Fibroblast of lung (primary cell): ENCODE measurements around the gene MBD5. TPM values are rescaled to one million over a fixed set of nuclear protein-coding genes. Genes with fewer than 3 reads are reported as not detected.

Experiments used
- DNase-seq, 2 donors: peaks; one replicate each; pipeline versions ENCODE4 v3.0.0 to v3.0.0-alpha.2; 2010; ENCODE audit warnings: low read depth in 2 of 2
- H2AFZ ChIP-seq: 2 replicates; pipeline ENCODE4 v1.5.1; 2012; ENCODE audit warnings: low read length, control low read depth, inconsistent platforms
- H3K27ac ChIP-seq: 2 replicates; pipeline ENCODE4 v1.5.1; 2011; ENCODE audit warnings: low read length, control low read depth; ENCODE audit not compliant: insufficient read depth
- H3K27me3 ChIP-seq: 2 replicates; pipeline ENCODE4 v1.5.1; 2011; ENCODE audit warnings: mild to moderate bottlenecking, low read length; ENCODE audit not compliant: control insufficient read depth, insufficient read depth
- H3K36me3 ChIP-seq: 2 replicates; pipeline ENCODE4 v1.5.1; 2011; ENCODE audit warnings: low read length; ENCODE audit not compliant: control insufficient read depth, insufficient read depth
- H3K4me1 ChIP-seq: 2 replicates; pipeline ENCODE4 v1.5.1; 2011; ENCODE audit warnings: low read length; ENCODE audit not compliant: control insufficient read depth, insufficient read depth; ENCODE audit errors: extremely low read depth
- H3K4me2 ChIP-seq: 2 replicates; pipeline ENCODE4 v1.5.1; 2011; ENCODE audit warnings: low read length, control low read depth; ENCODE audit not compliant: insufficient read depth; ENCODE audit errors: extremely low read depth
- H3K4me3 ChIP-seq, 4 experiments: fragments of 200-600 bp in 1 of 4; sonication (generic) in 1 of 4; replicated peaks in 1 of 4; 2 replicates each; pipeline ENCODE4 v1.5.1; 2011 to 2016; ENCODE audit warnings: low read length in 4 of 4, low read depth in 3 of 4, mild to moderate bottlenecking in 3 of 4, control low read depth in 2 of 4, inconsistent platforms in 1 of 4, mixed read lengths in 1 of 4; ENCODE audit not compliant: insufficient read depth in 1 of 4; ENCODE audit errors: control extremely low read depth in 1 of 4
- H3K79me2 ChIP-seq: 2 replicates; pipeline ENCODE4 v1.5.1; 2012; ENCODE audit warnings: mild to moderate bottlenecking, low read length, inconsistent platforms; ENCODE audit not compliant: control insufficient read depth, insufficient read depth
- H3K9ac ChIP-seq: 2 replicates; pipeline ENCODE4 v1.5.1; 2011; ENCODE audit warnings: mild to moderate bottlenecking, low read length, control low read depth; ENCODE audit not compliant: insufficient read depth
- H3K9me3 ChIP-seq: 2 replicates; pipeline ENCODE4 v1.5.1; 2012; ENCODE audit warnings: low read depth, low read length; ENCODE audit not compliant: control insufficient read depth, insufficient read depth
- H4K20me1 ChIP-seq: 2 replicates; pipeline ENCODE4 v1.5.1; 2011; ENCODE audit warnings: low read length; ENCODE audit not compliant: control insufficient read depth, insufficient read depth; ENCODE audit errors: extremely low read depth
- CTCF ChIP-seq, 2 donors: IDR thresholded peaks in 1 of 2; conservative IDR thresholded peaks in 1 of 2; 1 replicate in 1 of 2; 2 replicates in 1 of 2; pipeline ENCODE4 v1.5.1; 2011 to 2012; ENCODE audit warnings: low read length in 2 of 2, control low read depth in 1 of 2, inconsistent platforms in 1 of 2, low read depth in 1 of 2, mild to moderate bottlenecking in 1 of 2
- EZH2 ChIP-seq: IDR thresholded peaks from 2 replicates; pipeline ENCODE4 v1.5.1; 2012; ENCODE audit warnings: low read length, control low read depth, mild to moderate bottlenecking; ENCODE audit errors: missing control alignments
- polyA plus RNA-seq, 2 donors: library from polyadenylated mRNA; depleted of rRNA in 1 of 2; stranded (reverse) in 1 of 2; unstranded in 1 of 2; fragments of >200 nt; gene quantifications; 2 replicates each; pipeline ENCODE4 v1.2.1, GENCODE V29; 2011 to 2012; ENCODE audit warnings: missing spikeins in 1 of 2
- total RNA-seq: library from RNA; depleted of rRNA; stranded (reverse); fragments of >200 nt; gene quantifications from 2 replicates; pipeline ENCODE4 v1.2.1, GENCODE V29; 2014

The MBD5 gene
- total and polyA plus RNA-seq, 2 donors (not counting 1 experiment from before 2014, with no cell fraction given): 26.1 to 32.4 TPM

GRCh38 chr2:148533685-148534084, 512.8 kb downstream of the MBD5 start:
- Histone ChIP-seq H3K9ac (no peak overlapping the region), H4K20me1 (no peaks in the 10 kb centered on the region), H3K79me2 (no peaks in the 10 kb centered on the region), H3K27me3 (no peaks in the 10 kb centered on the region), H3K27ac (no peak overlapping the region), H3K36me3 (no peaks in the 10 kb centered on the region), H3K9me3 (no peaks in the 10 kb centered on the region), H3K4me3 (no peak overlapping the region), H3K4me1 (no peaks in the 10 kb centered on the region), H2AFZ (no peak overlapping the region), H3K4me2 (no peak overlapping the region)
- no peak for DNase-seq
- TF ChIP-seq EZH2: no peak
- TF ChIP-seq CTCF (conservative IDR thresholded peaks at IDR 0.05 in 1 of 2, IDR thresholded peaks at IDR 0.05 in 1 of 2; ENCODE audit: low read depth in 1 of 2, low read length in 2 of 2): no peak

GRCh38 chr2:148534416-148535204, 513.7 kb downstream of the MBD5 start:
- no peak for TF ChIP-seq CTCF (conservative IDR thresholded peaks at IDR 0.05 in 1 of 2, IDR thresholded peaks at IDR 0.05 in 1 of 2; ENCODE audit: low read depth in 1 of 2, low read length in 2 of 2)
- no peak for TF ChIP-seq EZH2
- H3K4me3 ChIP-seq: no peak overlapping the region
- H3K4me2 ChIP-seq: no peak overlapping the region
- no peaks in the 10 kb centered on the region for H3K36me3 ChIP-seq
- H3K27me3 ChIP-seq: no peaks in the 10 kb centered on the region
- H3K9me3 ChIP-seq: no peaks in the 10 kb centered on the region
- peak in 1 of 2 donors; percentile 48 for DNase-seq
- H3K79me2 ChIP-seq: no peaks in the 10 kb centered on the region
- H2AFZ ChIP-seq: no peak overlapping the region
- H3K4me1 ChIP-seq: no peaks in the 10 kb centered on the region
- no peak overlapping the region for H3K27ac ChIP-seq
- H3K9ac ChIP-seq: no peak overlapping the region
- no peaks in the 10 kb centered on the region for H4K20me1 ChIP-seq

- H3K9me3 ChIP-seq: no peaks in the 10 kb centered on the region
- no peaks in the 10 kb centered on the region for H3K79me2 ChIP-seq
- H3K27ac ChIP-seq: no peak overlapping the region
- H3K9ac ChIP-seq: no peak overlapping the region
- no peak overlapping the region for H3K4me3 ChIP-seq
- H3K36me3 ChIP-seq: no peaks in the 10 kb centered on the region
- H3K27me3 ChIP-seq: no peaks in the 10 kb centered on the region
- TF ChIP-seq EZH2 (no peak), CTCF (conservative IDR thresholded peaks at IDR 0.05 in 1 of 2, IDR thresholded peaks at IDR 0.05 in 1 of 2; ENCODE audit: low read depth in 1 of 2, low read length in 2 of 2) (no peak)
- H3K4me1 ChIP-seq: no peaks in the 10 kb centered on the region
- no peaks in the 10 kb centered on the region for H4K20me1 ChIP-seq
- no peak overlapping the region for H3K4me2 ChIP-seq
- no peak overlapping the region for H2AFZ ChIP-seq
- DNase-seq: no peak
Measured at GRCh38 chr2:148538375-148538774, 517.5 kb downstream of the MBD5 start.
